A549 (cell line): ENCODE measurements around the gene MS4A6E. TPM values are rescaled to one million over a fixed set of nuclear protein-coding genes. Genes with fewer than 3 reads are reported as not detected.

ENCODE experiments used
- ATAC-seq, 2 experiments: fragments of 200-7000 bp in 1 of 2; fragments of >200 bp in 1 of 2; cut with Nextera tagmentation in 1 of 2; cut with Tn5 transposase in 1 of 2; 3 replicates each; pipeline versions ENCODE4 v1.8.0 to v1.9.1; 2018 to 2020; ENCODE audit warnings: mild to moderate bottlenecking in 1 of 2, moderate library complexity in 1 of 2
- CTCF ChIA-PET: fragments of 300-600 bp; sonication (Branson Sonifier 250); formaldehyde crosslinking; extraction: SDS; loops from one replicate; lab custom pipeline; 2021; ENCODE audit warnings: antibody characterized with exemption, inconsistent platforms; lab: Yijun Ruan, JAX
- POLR2A ChIA-PET: fragments of 350-600 bp; formaldehyde crosslinking; extraction: SDS; loops from one replicate; lab custom pipeline; 2021; ENCODE audit warnings: antibody characterized with exemption, inconsistent platforms; lab: Yijun Ruan, JAX
- DNase-seq, 2 experiments: peaks; one replicate each; pipeline versions ENCODE4 v3.0.0 to v3.0.0-alpha.2; 2011 to 2016; ENCODE audit warnings: low read depth in 1 of 2, low spot score in 1 of 2
- FAIRE-seq: peaks from 2 replicates; lab custom pipeline; 2011; peaks lifted over from hg19 to GRCh38; lab: Jason Lieb, UNC
- H3K27ac ChIP-seq, 2 experiments: fragments of >200 bp; sonication (Bioruptor Twin); formaldehyde crosslinking; 3 replicates each; pipeline ENCODE4 v1.5.1; 2016 to 2017
- H3K4me1 ChIP-seq: fragments of >200 bp; sonication (Bioruptor Twin); formaldehyde crosslinking; 3 replicates; pipeline ENCODE4 v1.6.1; 2016
- H3K4me2 ChIP-seq: fragments of >200 bp; sonication (Bioruptor Twin); formaldehyde crosslinking; 3 replicates; pipeline ENCODE4 v1.6.1; 2016
- H3K4me3 ChIP-seq: fragments of >200 bp; sonication (Bioruptor Twin); formaldehyde crosslinking; 3 replicates; pipeline ENCODE4 v1.5.1; 2016
- H3K9me3 ChIP-seq: fragments of >200 bp; sonication (Bioruptor Twin); formaldehyde crosslinking; 3 replicates; pipeline ENCODE4 v1.6.1; 2016
- CEBPB ChIP-seq, 2 experiments: fragments of >200 bp in 1 of 2; sonication (Bioruptor Twin) in 1 of 2; formaldehyde crosslinking in 1 of 2; IDR thresholded peaks; 2 replicates each; pipeline ENCODE4 v1.6.1; 2012 to 2016
- CHD2 ChIP-seq: fragments of 150-350 bp; IDR thresholded peaks from 2 replicates; pipeline ENCODE4 v1.6.1; 2014; ENCODE audit warnings: low read length; ENCODE audit not compliant: partially characterized antibody
- ESRRA ChIP-seq: fragments of 150-350 bp; IDR thresholded peaks from 2 replicates; pipeline ENCODE4 v1.6.1; 2014; ENCODE audit warnings: mild to moderate bottlenecking, low read length, borderline replicate concordance
- HDAC2 ChIP-seq: fragments of 200-600 bp; sonication (generic); IDR thresholded peaks from 2 replicates; pipeline ENCODE4 v1.6.1; 2016
- HOXB5 ChIP-seq: fragments of 250-450 bp; sonication (Bioruptor Pico); IDR thresholded peaks from 2 replicates; pipeline ENCODE4 v1.5.0; 2020; ENCODE audit warnings: mild to moderate bottlenecking, moderate library complexity
- JUNB ChIP-seq: fragments of >200 bp; sonication (Bioruptor Twin); formaldehyde crosslinking; IDR thresholded peaks from 2 replicates; pipeline ENCODE4 v1.6.1; 2016
- KDM5A ChIP-seq: fragments of 200-600 bp; sonication (generic); IDR thresholded peaks from 2 replicates; pipeline ENCODE4 v1.6.1; 2016; ENCODE audit warnings: antibody characterized with exemption, mild to moderate bottlenecking
- NPAS2 ChIP-seq: fragments of 250-450 bp; sonication (Bioruptor Pico); IDR thresholded peaks from 2 replicates; pipeline ENCODE4 v1.8.0; 2022; ENCODE audit warnings: mild to moderate bottlenecking, moderate library complexity, borderline replicate concordance
- NR3C1 ChIP-seq: fragments of >200 bp; sonication (Bioruptor Twin); formaldehyde crosslinking; IDR thresholded peaks from 3 replicates; pipeline ENCODE4 v1.6.1; 2017
- POLR2A ChIP-seq: IDR thresholded peaks from 2 replicates; pipeline ENCODE4 v1.6.1; 2012; ENCODE audit warnings: mild to moderate bottlenecking, low read length
- POLR2AphosphoS2 ChIP-seq: conservative IDR thresholded peaks from 2 replicates; pipeline ENCODE4 v1.6.1; 2012; ENCODE audit warnings: low read length, improper control_type of control experiment, inconsistent platforms
- RCOR1 ChIP-seq: fragments of 150-350 bp; IDR thresholded peaks from 2 replicates; pipeline ENCODE4 v1.6.1; 2014; ENCODE audit warnings: antibody characterized with exemption, low read length, low read depth
- SMC3 ChIP-seq: fragments of >200 bp; sonication (Bioruptor Twin); formaldehyde crosslinking; IDR thresholded peaks from 3 replicates; pipeline ENCODE4 v1.6.1; 2018; ENCODE audit warnings: inconsistent platforms
- USF2 ChIP-seq: fragments of 450-650 bp; IDR thresholded peaks from 2 replicates; pipeline ENCODE4 v1.6.1; 2014; ENCODE audit warnings: antibody characterized with exemption
- ZFP36 ChIP-seq: fragments of 450-650 bp; IDR thresholded peaks from 2 replicates; pipeline ENCODE4 v1.6.1; 2014; ENCODE audit warnings: borderline replicate concordance; ENCODE audit not compliant: partially characterized antibody
- ZNF302 ChIP-seq: fragments of 250-450 bp; sonication (Bioruptor Pico); IDR thresholded peaks from 2 replicates; pipeline ENCODE4 v1.9.0; 2021; ENCODE audit warnings: inconsistent platforms, mild to moderate bottlenecking, moderate library complexity
- ZSCAN20 ChIP-seq: fragments of 250-450 bp; sonication (Bioruptor Pico); IDR thresholded peaks from 2 replicates; pipeline ENCODE4 v1.8.0; 2022; ENCODE audit warnings: mild to moderate bottlenecking, moderate library complexity
- WGBS: methylation state at CpG from one replicate; pipeline ENCODE4 v1.1.6; 2017; ENCODE audit errors: missing lambda C conversion rate; 5-methylcytosine and 5-hydroxymethylcytosine counted together
- polyA minus RNA-seq: library from RNA; depleted of rRNA, polyadenylated mRNA; stranded (reverse); fragments of >200 nt; gene quantifications from 2 replicates; pipeline ENCODE4 v1.2.3, GENCODE V29; 2011; rRNA and poly(A)+ RNA removed
- polyA plus RNA-seq, 4 experiments: library from polyadenylated mRNA; depleted of rRNA in 3 of 4; stranded (reverse); fragments of >200 nt; fragmentation: RNase III in 1 of 4; extraction: RNeasy Plus Mini Kit Qiagen cat#74134 plus additional on column Dnase treatment in 1 of 4; gene quantifications; 2 replicates in 3 of 4; 3 replicates in 1 of 4; pipeline ENCODE4 v1.2.3, GENCODE V29; 2011 to 2017
- TF ChIP-seq, protein P1 (sequence below): fragments of >200 bp; sonication (Bioruptor Twin); formaldehyde crosslinking; IDR thresholded peaks from 2 replicates; pipeline ENCODE4 v1.6.1; 2016
- TF ChIP-seq, protein P2 (sequence below): fragments of 200-600 bp; sonication (generic); IDR thresholded peaks from 2 replicates; pipeline ENCODE4 v1.6.1; 2016; ENCODE audit warnings: antibody characterized with exemption, mild to moderate bottlenecking, moderate library complexity
- TF ChIP-seq, protein P3 (sequence below): fragments of 250-450 bp; sonication (Bioruptor Pico); IDR thresholded peaks from 2 replicates; pipeline ENCODE4 v1.5.0; 2020; ENCODE audit warnings: low read depth, mild to moderate bottlenecking, moderate library complexity
- TF ChIP-seq, protein P4 (sequence below): fragments of >200 bp; sonication (Bioruptor Twin); formaldehyde crosslinking; IDR thresholded peaks from 3 replicates; pipeline ENCODE4 v1.6.1; 2016
- TF ChIP-seq, protein P5 (sequence below): fragments of 250-450 bp; sonication (Bioruptor Pico); IDR thresholded peaks from 2 replicates; pipeline ENCODE4 v1.5.0; 2021; ENCODE audit warnings: mild to moderate bottlenecking, moderate library complexity, borderline replicate concordance

Gene MS4A6E, protein sequence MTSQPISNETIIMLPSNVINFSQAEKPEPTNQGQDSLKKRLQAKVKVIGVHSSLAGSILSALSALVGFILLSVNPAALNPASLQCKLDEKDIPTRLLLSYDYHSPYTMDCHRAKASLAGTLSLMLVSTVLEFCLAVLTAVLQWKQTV
- not detected in 2 replicates for polyA plus RNA-seq (2011; rRNA removed)
- polyA plus RNA-seq (2012; cell fraction: cytosol; rRNA removed), result not detected in 2 replicates
- polyA plus RNA-seq (2012; cell fraction: nucleus; rRNA removed), result not detected in 2 replicates
- polyA plus RNA-seq (2017; fragmentation: RNase III; extraction: RNeasy Plus Mini Kit Qiagen cat#74134 plus additional on column Dnase treatment), result not detected in 3 replicates
- polyA minus RNA-seq, result not detected in 2 replicates

GRCh38 chr11:60326955-60327354, at the start of gene MS4A6E:
Gene MS4A6E (plus strand): TSS chr11:60327255. CDS start chr11:60334896, 7,641 bp downstream.
- TF ChIP-seq SMC3 (no peak), JUNB (no peak)
- TF ChIP-seq, protein P1, sequence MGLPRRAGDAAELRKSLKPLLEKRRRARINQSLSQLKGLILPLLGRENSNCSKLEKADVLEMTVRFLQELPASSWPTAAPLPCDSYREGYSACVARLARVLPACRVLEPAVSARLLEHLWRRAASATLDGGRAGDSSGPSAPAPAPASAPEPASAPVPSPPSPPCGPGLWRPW, result no peak
- TF ChIP-seq, all 56 proteins: peak for 0
- ATAC-seq, result no peak
- POLR2A ChIA-PET, result no interaction called here

GRCh38 chr11:60280412-60280811, 46.6 kb upstream of the MS4A6E start, which contains the start of gene MS4A4A:
Gene MS4A4A (plus strand): TSS chr11:60280666. CDS start chr11:60280676, 10 bp downstream.
- WGBS, result 42% methylated on average over 3 of the region's 3 CpGs
- Histone ChIP-seq H3K4me3 (no peak within 1 kb of the TSS), H3K9me3 (no peaks in the 10 kb centered on the region), H3K27ac (no peak within 1 kb of the TSS), H3K4me1 (no peaks in the 10 kb centered on the region), H3K4me2 (no peak within 1 kb of the TSS)
- CTCF ChIA-PET, result no interaction called here
- DNase-seq (no peak), FAIRE-seq (no peak), ATAC-seq (no peak)
- POLR2A ChIA-PET, result no interaction called here
- TF ChIP-seq, protein P2, sequence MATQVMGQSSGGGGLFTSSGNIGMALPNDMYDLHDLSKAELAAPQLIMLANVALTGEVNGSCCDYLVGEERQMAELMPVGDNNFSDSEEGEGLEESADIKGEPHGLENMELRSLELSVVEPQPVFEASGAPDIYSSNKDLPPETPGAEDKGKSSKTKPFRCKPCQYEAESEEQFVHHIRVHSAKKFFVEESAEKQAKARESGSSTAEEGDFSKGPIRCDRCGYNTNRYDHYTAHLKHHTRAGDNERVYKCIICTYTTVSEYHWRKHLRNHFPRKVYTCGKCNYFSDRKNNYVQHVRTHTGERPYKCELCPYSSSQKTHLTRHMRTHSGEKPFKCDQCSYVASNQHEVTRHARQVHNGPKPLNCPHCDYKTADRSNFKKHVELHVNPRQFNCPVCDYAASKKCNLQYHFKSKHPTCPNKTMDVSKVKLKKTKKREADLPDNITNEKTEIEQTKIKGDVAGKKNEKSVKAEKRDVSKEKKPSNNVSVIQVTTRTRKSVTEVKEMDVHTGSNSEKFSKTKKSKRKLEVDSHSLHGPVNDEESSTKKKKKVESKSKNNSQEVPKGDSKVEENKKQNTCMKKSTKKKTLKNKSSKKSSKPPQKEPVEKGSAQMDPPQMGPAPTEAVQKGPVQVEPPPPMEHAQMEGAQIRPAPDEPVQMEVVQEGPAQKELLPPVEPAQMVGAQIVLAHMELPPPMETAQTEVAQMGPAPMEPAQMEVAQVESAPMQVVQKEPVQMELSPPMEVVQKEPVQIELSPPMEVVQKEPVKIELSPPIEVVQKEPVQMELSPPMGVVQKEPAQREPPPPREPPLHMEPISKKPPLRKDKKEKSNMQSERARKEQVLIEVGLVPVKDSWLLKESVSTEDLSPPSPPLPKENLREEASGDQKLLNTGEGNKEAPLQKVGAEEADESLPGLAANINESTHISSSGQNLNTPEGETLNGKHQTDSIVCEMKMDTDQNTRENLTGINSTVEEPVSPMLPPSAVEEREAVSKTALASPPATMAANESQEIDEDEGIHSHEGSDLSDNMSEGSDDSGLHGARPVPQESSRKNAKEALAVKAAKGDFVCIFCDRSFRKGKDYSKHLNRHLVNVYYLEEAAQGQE, result no peak
- TF ChIP-seq RCOR1 (no peak), ESRRA (no peak)

More at GRCh38 chr11:60326955-60327354, at the start of gene MS4A6E:
- 0% methylated on average over 1 of the region's 1 CpG for WGBS
- Histone ChIP-seq H3K4me1 (no peaks in the 10 kb centered on the region), H3K4me2 (no peak within 1 kb of the TSS), H3K27ac (no peak within 1 kb of the TSS), H3K4me3 (no peak within 1 kb of the TSS), H3K9me3 (no peaks in the 10 kb centered on the region)
- DNase-seq, result no peak
- no peak for FAIRE-seq
- CTCF ChIA-PET, result no interaction called here

GRCh38 chr11:60281485-60281884, 45.6 kb upstream of the MS4A6E start:
- Histone ChIP-seq H3K4me2 (no peak overlapping the region), H3K9me3 (no peaks in the 10 kb centered on the region), H3K4me3 (no peak overlapping the region), H3K4me1 (no peaks in the 10 kb centered on the region), H3K27ac (no peak overlapping the region)
- FAIRE-seq, result no peak
- ChIA-PET CTCF (no interaction called here), POLR2A (no interaction called here)
- DNase-seq, result no peak
- TF ChIP-seq, protein P3, sequence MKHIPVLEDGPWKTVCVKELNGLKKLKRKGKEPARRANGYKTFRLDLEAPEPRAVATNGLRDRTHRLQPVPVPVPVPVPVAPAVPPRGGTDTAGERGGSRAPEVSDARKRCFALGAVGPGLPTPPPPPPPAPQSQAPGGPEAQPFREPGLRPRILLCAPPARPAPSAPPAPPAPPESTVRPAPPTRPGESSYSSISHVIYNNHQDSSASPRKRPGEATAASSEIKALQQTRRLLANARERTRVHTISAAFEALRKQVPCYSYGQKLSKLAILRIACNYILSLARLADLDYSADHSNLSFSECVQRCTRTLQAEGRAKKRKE (CRISPR knock-in tag), result no peak
- TF ChIP-seq CEBPB (IDR thresholded peaks at IDR 0.05) (no peak), CHD2 (no peak), NPAS2 (CRISPR knock-in tag) (no peak)
- TF ChIP-seq, protein P4, sequence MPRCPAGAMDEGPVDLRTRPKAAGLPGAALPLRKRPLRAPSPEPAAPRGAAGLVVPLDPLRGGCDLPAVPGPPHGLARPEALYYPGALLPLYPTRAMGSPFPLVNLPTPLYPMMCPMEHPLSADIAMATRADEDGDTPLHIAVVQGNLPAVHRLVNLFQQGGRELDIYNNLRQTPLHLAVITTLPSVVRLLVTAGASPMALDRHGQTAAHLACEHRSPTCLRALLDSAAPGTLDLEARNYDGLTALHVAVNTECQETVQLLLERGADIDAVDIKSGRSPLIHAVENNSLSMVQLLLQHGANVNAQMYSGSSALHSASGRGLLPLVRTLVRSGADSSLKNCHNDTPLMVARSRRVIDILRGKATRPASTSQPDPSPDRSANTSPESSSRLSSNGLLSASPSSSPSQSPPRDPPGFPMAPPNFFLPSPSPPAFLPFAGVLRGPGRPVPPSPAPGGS, result no peak
- 0% methylated on average over 2 of the region's 2 CpGs for WGBS
- no peak for ATAC-seq

DNA sequence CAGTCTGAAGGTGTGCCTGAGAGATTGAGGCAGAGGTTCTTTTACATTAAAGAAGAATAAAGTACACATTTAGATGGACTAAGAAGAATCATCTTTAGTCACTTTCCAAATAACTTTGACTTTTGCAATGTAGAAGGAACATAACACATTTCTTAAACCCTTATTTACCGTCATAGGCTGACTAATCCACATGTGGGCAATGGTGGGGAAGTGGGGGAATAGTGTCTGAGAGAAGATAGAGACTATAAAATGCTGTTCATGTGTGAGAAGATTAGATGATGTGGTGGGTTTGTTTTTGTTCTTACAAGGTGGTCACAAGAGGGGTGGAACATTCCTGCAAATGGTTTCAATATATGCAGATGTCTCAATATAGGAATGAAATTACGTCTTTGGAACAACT, 44.8 kb upstream of the MS4A6E start:
- no peaks in the 10 kb centered on the region for H3K4me1 ChIP-seq
- no peak overlapping the region for H3K27ac ChIP-seq
- H3K9me3 ChIP-seq, result no peaks in the 10 kb centered on the region
- WGBS, result 3% methylated on average over 2 of the region's 2 CpGs
- no peak overlapping the region for H3K4me3 ChIP-seq
- FAIRE-seq, result no peak
- no peak for DNase-seq
- POLR2A ChIA-PET, result no interaction called here
- no peak overlapping the region for H3K4me2 ChIP-seq
- ATAC-seq, result no peak
- CTCF ChIA-PET, result no interaction called here
- TF ChIP-seq ZNF302 (CRISPR knock-in tag) (no peak), ZSCAN20 (CRISPR knock-in tag) (no peak), KDM5A (no peak), HDAC2 (no peak), NR3C1 (no peak), POLR2A (no peak), USF2 (no peak), HOXB5 (no peak), POLR2AphosphoS2 (no peak), ZFP36 (no peak), JUNB (no peak)
- TF ChIP-seq, protein P5, sequence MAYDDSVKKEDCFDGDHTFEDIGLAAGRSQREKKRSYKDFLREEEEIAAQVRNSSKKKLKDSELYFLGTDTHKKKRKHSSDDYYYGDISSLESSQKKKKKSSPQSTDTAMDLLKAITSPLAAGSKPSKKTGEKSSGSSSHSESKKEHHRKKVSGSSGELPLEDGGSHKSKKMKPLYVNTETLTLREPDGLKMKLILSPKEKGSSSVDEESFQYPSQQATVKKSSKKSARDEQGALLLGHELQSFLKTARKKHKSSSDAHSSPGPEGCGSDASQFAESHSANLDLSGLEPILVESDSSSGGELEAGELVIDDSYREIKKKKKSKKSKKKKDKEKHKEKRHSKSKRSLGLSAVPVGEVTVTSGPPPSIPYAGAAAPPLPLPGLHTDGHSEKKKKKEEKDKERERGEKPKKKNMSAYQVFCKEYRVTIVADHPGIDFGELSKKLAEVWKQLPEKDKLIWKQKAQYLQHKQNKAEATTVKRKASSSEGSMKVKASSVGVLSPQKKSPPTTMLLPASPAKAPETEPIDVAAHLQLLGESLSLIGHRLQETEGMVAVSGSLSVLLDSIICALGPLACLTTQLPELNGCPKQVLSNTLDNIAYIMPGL (CRISPR knock-in tag), result no peak
